Measurements from ENCODE around the gene RIPOR3. TPM values are rescaled to one million over a fixed set of nuclear protein-coding genes. Genes with fewer than 3 reads are reported as not detected.

The RIPOR3 gene
- polyA plus RNA-seq, 1 of the 3 experiments (the other 2 are of a cell fraction): 1.2 TPM

DNA sequence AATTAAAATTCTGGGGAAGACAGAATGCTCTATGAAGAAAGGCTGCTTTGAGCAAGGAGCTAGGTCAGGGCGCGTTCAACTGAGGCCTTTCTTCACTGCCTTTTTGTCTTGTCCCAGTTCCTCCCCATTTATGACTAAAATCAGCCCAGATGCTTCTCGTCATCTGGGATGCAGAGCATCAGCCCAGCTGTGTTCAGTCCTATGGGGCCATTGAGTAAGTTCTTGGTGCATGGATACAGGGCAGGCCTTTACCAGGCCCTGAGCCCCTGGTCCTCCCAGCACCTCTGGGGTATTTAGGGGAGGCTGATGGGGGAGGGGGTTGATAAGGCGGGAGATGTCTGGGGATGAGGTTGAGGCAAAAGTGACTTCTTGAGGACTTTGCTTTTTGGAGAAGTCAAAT lies 125.5 kb downstream of the RIPOR3 start:
- TF ChIP-seq TCF12 (IDR thresholded peaks at IDR 0.05) (no peak), JUND (IDR thresholded peaks at IDR 0.05) (no peak), USF1 (IDR thresholded peaks at IDR 0.05; ENCODE audit: borderline replicate concordance, low read depth) (no peak), CHD2 (IDR thresholded peaks at IDR 0.05; ENCODE audit: low read length, partially characterized antibody) (no peak), SIN3A (IDR thresholded peaks at IDR 0.05; ENCODE audit: borderline replicate concordance, low read depth, low read length) (no peak), RXRA (IDR thresholded peaks at IDR 0.05; ENCODE audit: borderline replicate concordance, low read depth) (no peak)
- Histone ChIP-seq H3K27ac (ENCODE audit: low read depth in 2 of 2, low read length in 1 of 2) (no peak overlapping the region), H3K27me3 (ENCODE audit: insufficient read depth) (no peaks in the 10 kb centered on the region), H3K79me2 (ENCODE audit: insufficient read depth) (peaks cover 37% of the 10 kb centered on the region), H3K9me3 (no peaks in the 10 kb centered on the region), H3F3A (replicated peaks; ENCODE audit: insufficient read depth) (peaks cover 10% of the 10 kb centered on the region), H3K4me2 (no peak overlapping the region), H3K9me2 (no peaks in the 10 kb centered on the region), H3K4me3 (ENCODE audit: low read depth in 2 of 2, low read length in 1 of 2) (no peak overlapping the region), H4K20me1 (ENCODE audit: insufficient read depth) (peaks cover under 1% of the 10 kb centered on the region; the same call in 1 of the 2 replicates), H2AFZ (ENCODE audit: low read depth) (no peak overlapping the region), H3K9ac (no peak overlapping the region), H3K36me3 (replicated peaks in 1 of 2; ENCODE audit: control insufficient read depth in 1 of 2, insufficient read depth in 2 of 2, low read length in 1 of 2) (peaks cover 29 to 48% of the 10 kb centered on the region in 2 experiments), H3K4me1 (ENCODE audit: control insufficient read depth in 1 of 2, insufficient read depth in 2 of 2, low read depth in 1 of 2, low read length in 1 of 2) (peaks cover 22 to 25% of the 10 kb centered on the region in 2 experiments; a peak in 3 of 4 replicates)
- DNase-seq: no peak
- WGBS (ENCODE audit: low lambda C conversion rate): 100% methylated on average over 4 of the region's 4 CpGs
- ChIA-PET CTCF (interaction anchor here (2.0 kb wide), 1 partner anchor 10 kb away, joined by 7 read pairs; no protein-coding TSS in a partner anchor), POLR2A (no interaction called here)

DNA sequence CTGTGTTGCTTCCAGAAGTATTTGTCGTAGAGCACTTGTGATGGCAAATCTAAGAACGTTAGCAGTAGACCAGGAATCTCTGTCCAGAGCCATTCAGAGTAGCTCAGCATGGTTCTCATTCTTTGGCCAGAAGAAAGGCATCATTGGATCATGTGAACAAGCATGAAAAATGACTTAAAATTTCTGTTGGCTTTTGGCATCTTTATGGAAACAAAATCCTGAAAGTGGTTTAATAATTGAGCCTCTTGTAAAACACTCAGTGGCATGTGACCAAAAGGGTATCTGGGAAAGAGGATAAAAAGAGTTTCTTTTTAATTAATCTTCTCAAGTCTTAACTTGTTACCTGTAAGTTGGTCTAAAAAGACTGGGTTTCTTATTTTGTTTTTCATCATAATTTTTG lies 126.0 kb downstream of the RIPOR3 start:
- ChIA-PET CTCF (interaction anchor here (0.9 to 2.0 kb wide), 3 partner anchors 10 to 14 kb away, joined by 3 to 7 read pairs (median 3); no protein-coding TSS in a partner anchor), POLR2A (no interaction called here)
- Histone ChIP-seq H3K27me3 (ENCODE audit: insufficient read depth) (no peaks in the 10 kb centered on the region), H4K20me1 (ENCODE audit: insufficient read depth) (no peaks in the 10 kb centered on the region), H3K4me2 (no peak overlapping the region), H3K27ac (ENCODE audit: low read depth in 2 of 2, low read length in 1 of 2) (no peak overlapping the region), H3K4me3 (ENCODE audit: low read depth in 2 of 2, low read length in 1 of 2) (no peak overlapping the region), H3K9me3 (no peaks in the 10 kb centered on the region), H3K9me2 (no peaks in the 10 kb centered on the region), H3K79me2 (ENCODE audit: insufficient read depth) (peaks cover 35% of the 10 kb centered on the region), H2AFZ (ENCODE audit: low read depth) (no peak overlapping the region), H3K9ac (no peak overlapping the region), H3K36me3 (replicated peaks in 1 of 2; ENCODE audit: control insufficient read depth in 1 of 2, insufficient read depth in 2 of 2, low read length in 1 of 2) (peaks cover 29 to 45% of the 10 kb centered on the region in 2 experiments), H3F3A (replicated peaks; ENCODE audit: insufficient read depth) (peaks cover 9% of the 10 kb centered on the region), H3K4me1 (ENCODE audit: control insufficient read depth in 1 of 2, insufficient read depth in 2 of 2, low read depth in 1 of 2, low read length in 1 of 2) (peaks cover 23 to 24% of the 10 kb centered on the region in 2 experiments; a peak in 3 of 4 replicates)
- TF ChIP-seq NRF1 (IDR thresholded peaks at IDR 0.05; ENCODE audit: low read depth, low read length): no peak
- WGBS (ENCODE audit: low lambda C conversion rate): 92% methylated on average over 2 of the region's 2 CpGs
- no peak for DNase-seq

DNA sequence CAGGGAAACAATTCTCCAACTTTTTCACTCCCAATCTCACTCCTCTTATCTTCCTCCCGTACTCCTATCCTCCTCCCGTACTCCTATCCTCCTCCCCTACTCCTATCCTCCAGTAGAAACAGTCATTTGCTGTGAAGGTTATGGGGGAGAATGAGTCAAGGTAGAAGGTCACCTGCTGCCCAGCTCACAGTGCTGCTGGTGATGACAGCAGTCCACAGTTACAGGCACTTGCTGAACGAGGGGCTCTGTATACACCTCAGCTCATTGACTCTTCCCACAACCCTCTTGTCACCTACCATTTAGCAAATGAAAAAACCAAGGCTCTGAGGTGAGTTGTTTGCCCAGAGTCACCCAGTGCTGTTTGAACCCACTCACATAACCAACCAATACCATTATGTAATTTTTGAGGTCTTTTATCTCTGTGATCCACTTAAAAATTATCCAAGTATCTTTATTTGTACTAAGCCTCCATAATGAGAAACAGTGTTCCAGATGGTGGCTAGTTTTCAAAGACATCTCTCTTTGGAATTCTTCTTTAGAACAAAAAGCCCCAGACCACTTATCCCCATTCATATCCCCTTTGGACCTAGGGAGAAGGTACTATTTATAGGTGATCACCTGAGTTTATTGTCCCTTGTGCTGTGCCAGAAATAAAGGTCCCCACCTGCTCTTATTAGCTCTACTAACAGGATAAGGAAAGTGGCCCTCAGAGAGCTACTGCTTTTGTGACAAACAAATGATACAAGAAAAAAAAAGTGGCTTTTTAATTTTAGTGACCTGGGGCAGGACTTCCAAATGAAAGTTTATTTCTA lies 128.0 kb downstream of the RIPOR3 start:
- Histone ChIP-seq H3K9me3 (no peaks in the 10 kb centered on the region), H3K9me2 (no peaks in the 10 kb centered on the region), H2AFZ (ENCODE audit: low read depth) (no peak overlapping the region), H3K79me2 (ENCODE audit: insufficient read depth) (peaks cover 51% of the 10 kb centered on the region), H3K36me3 (replicated peaks in 1 of 2; ENCODE audit: control insufficient read depth in 1 of 2, insufficient read depth in 2 of 2, low read length in 1 of 2) (peaks cover 26 to 34% of the 10 kb centered on the region in 2 experiments), H3K9ac (no peak overlapping the region), H3K27ac (ENCODE audit: low read depth in 2 of 2, low read length in 1 of 2) (no peak overlapping the region; a peak in 2 of 4 replicates), H3K4me2 (no peak overlapping the region), H3K27me3 (ENCODE audit: insufficient read depth) (no peaks in the 10 kb centered on the region), H3K4me1 (ENCODE audit: control insufficient read depth in 1 of 2, insufficient read depth in 2 of 2, low read depth in 1 of 2, low read length in 1 of 2) (peaks cover 23 to 29% of the 10 kb centered on the region in 2 experiments; a peak in 3 of 4 replicates), H3F3A (replicated peaks; ENCODE audit: insufficient read depth) (peaks cover 13% of the 10 kb centered on the region), H4K20me1 (ENCODE audit: insufficient read depth) (no peaks in the 10 kb centered on the region), H3K4me3 (ENCODE audit: low read depth in 2 of 2, low read length in 1 of 2) (no peak overlapping the region)
- DNase-seq: no peak
- ChIA-PET CTCF (interaction anchor here (0.6 to 3.9 kb wide), 3 partner anchors 12 to 19 kb away, joined by 3 to 21 read pairs (median 6); no protein-coding TSS in a partner anchor), POLR2A (no interaction called here)
- WGBS (ENCODE audit: low lambda C conversion rate): 94% methylated on average over 3 of the region's 3 CpGs
- TF ChIP-seq EP300 (IDR thresholded peaks at IDR 0.05; ENCODE audit: borderline replicate concordance in 1 of 2, low read depth in 1 of 2, low read length in 1 of 2) (peak in 1 of 2 experiments; percentile 39; a peak in 1 of 4 replicates), FOSL2 (IDR thresholded peaks at IDR 0.05; ENCODE audit: borderline replicate concordance, low read depth) (no peak)
- TF ChIP-seq, protein P1, sequence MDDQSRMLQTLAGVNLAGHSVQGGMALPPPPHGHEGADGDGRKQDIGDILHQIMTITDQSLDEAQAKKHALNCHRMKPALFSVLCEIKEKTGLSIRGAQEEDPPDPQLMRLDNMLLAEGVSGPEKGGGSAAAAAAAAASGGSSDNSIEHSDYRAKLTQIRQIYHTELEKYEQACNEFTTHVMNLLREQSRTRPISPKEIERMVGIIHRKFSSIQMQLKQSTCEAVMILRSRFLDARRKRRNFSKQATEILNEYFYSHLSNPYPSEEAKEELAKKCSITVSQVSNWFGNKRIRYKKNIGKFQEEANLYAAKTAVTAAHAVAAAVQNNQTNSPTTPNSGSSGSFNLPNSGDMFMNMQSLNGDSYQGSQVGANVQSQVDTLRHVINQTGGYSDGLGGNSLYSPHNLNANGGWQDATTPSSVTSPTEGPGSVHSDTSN (IDR thresholded peaks at IDR 0.05): no peak
- TF ChIP-seq, protein P2, sequence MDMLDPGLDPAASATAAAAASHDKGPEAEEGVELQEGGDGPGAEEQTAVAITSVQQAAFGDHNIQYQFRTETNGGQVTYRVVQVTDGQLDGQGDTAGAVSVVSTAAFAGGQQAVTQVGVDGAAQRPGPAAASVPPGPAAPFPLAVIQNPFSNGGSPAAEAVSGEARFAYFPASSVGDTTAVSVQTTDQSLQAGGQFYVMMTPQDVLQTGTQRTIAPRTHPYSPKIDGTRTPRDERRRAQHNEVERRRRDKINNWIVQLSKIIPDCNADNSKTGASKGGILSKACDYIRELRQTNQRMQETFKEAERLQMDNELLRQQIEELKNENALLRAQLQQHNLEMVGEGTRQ (IDR thresholded peaks at IDR 0.05; ENCODE audit: borderline replicate concordance, low read depth, low read length): no peak

Measured in SK-N-SH (cell line).